Glutamatergic neuron (in vitro differentiated cells): ENCODE results near the gene ELN. TPM values are rescaled to one million over a fixed set of nuclear protein-coding genes. Genes with fewer than 3 reads are reported as not detected.

Experiments
- DNase-seq: peaks from one replicate; pipeline ENCODE4 v3.0.0; 2022
- H3K27ac Mint-ChIP-seq: one replicate; pipeline ENCODE4 v1.8.0; 2020; ENCODE audit warnings: mild to moderate bottlenecking, mixed read lengths, inconsistent platforms; ENCODE audit not compliant: unreplicated experiment
- H3K27me3 Mint-ChIP-seq: one replicate; pipeline ENCODE4 v1.8.0; 2020; ENCODE audit warnings: mild to moderate bottlenecking, moderate library complexity, mixed read lengths, inconsistent platforms; ENCODE audit not compliant: unreplicated experiment
- H3K36me3 Mint-ChIP-seq: one replicate; pipeline ENCODE4 v1.8.0; 2020; ENCODE audit warnings: mild to moderate bottlenecking, mixed read lengths, inconsistent platforms; ENCODE audit not compliant: unreplicated experiment
- H3K4me1 Mint-ChIP-seq: one replicate; pipeline ENCODE4 v1.8.0; 2020; ENCODE audit warnings: mild to moderate bottlenecking, low read depth, mixed read lengths, inconsistent platforms; ENCODE audit not compliant: unreplicated experiment
- H3K4me3 Mint-ChIP-seq: one replicate; pipeline ENCODE4 v1.8.0; 2020; ENCODE audit warnings: mild to moderate bottlenecking, mixed read lengths, inconsistent platforms; ENCODE audit not compliant: unreplicated experiment
- H3K9me3 Mint-ChIP-seq: one replicate; pipeline ENCODE4 v1.8.0; 2020; ENCODE audit warnings: mild to moderate bottlenecking, moderate library complexity, mixed read lengths, inconsistent platforms; ENCODE audit not compliant: unreplicated experiment
- CTCF ChIP-seq: fragments of 200-600 bp; sonication (generic); IDR thresholded peaks from one replicate; pipeline ENCODE4 v1.5.0; 2021; ENCODE audit not compliant: partially characterized antibody, unreplicated experiment
- total RNA-seq: library from RNA; stranded (reverse); fragmentation: NEBNext Ultra II Directional; extraction: Animal tissue kit (Norgen Biotek cat#: 25700); gene quantifications from one replicate; pipeline ENCODE4 v1.2.1, GENCODE V29; 2021; ENCODE audit not compliant: unreplicated experiment

Gene ELN
- total RNA-seq, 1 donor from 2014 or later, result 3.7 TPM

GRCh38 chr7:74037609-74038008, 9.6 kb downstream of the ELN start:
- Mint-ChIP-seq H3K27ac (no peak overlapping the region), H3K27me3 (peaks cover 6% of the 10 kb centered on the region), H3K4me3 (no peak overlapping the region), H3K4me1 (peaks cover 8% of the 10 kb centered on the region), H3K36me3 (no peaks in the 10 kb centered on the region), H3K9me3 (peaks cover 10% of the 10 kb centered on the region)
- no peak for TF ChIP-seq CTCF
- no peak for DNase-seq

GRCh38 chr7:74038194-74038961, 10.4 kb downstream of the ELN start:
- Mint-ChIP-seq H3K9me3 (peaks cover 6% of the 10 kb centered on the region), H3K27me3 (peaks cover 6% of the 10 kb centered on the region), H3K4me3 (no peak overlapping the region), H3K4me1 (peaks cover 4% of the 10 kb centered on the region), H3K27ac (no peak overlapping the region), H3K36me3 (no peaks in the 10 kb centered on the region)
- no peak for DNase-seq
- no peak for TF ChIP-seq CTCF

GRCh38 chr7:74039337-74039736, 11.4 kb downstream of the ELN start:
- no peak for TF ChIP-seq CTCF

GRCh38 chr7:74040101-74040790, 12.3 kb downstream of the ELN start:
- no peak for DNase-seq
- H3K27ac Mint-ChIP-seq, result no peak overlapping the region
- no peaks in the 10 kb centered on the region for H3K36me3 Mint-ChIP-seq
- peaks cover 6% of the 10 kb centered on the region for H3K27me3 Mint-ChIP-seq
- H3K4me3 Mint-ChIP-seq, result no peak overlapping the region
- peaks cover 3% of the 10 kb centered on the region for H3K4me1 Mint-ChIP-seq
- H3K9me3 Mint-ChIP-seq, result peaks cover 5% of the 10 kb centered on the region
- TF ChIP-seq CTCF, result no peak

More at GRCh38 chr7:74039337-74039736, 11.4 kb downstream of the ELN start:
- DNase-seq, result no peak
- peaks cover 6% of the 10 kb centered on the region for H3K27me3 Mint-ChIP-seq
- no peak overlapping the region for H3K4me3 Mint-ChIP-seq
- H3K9me3 Mint-ChIP-seq, result peaks cover 6% of the 10 kb centered on the region
- no peaks in the 10 kb centered on the region for H3K4me1 Mint-ChIP-seq
- H3K36me3 Mint-ChIP-seq, result no peaks in the 10 kb centered on the region
- no peak overlapping the region for H3K27ac Mint-ChIP-seq
